GM18505 (cell line): Measurements from ENCODE around the gene WNT1.

ENCODE experiments used
- ATAC-seq: cut with Tn5 transposase; IDR thresholded peaks from one replicate; pipeline ENCODE4 v1.9.1; 2021; ENCODE audit not compliant: unreplicated experiment
- POLR2A ChIP-seq: IDR thresholded peaks from 4 replicates; pipeline ENCODE4 v1.6.1; 2011; ENCODE audit warnings: borderline replicate concordance; ENCODE audit not compliant: insufficient read depth, insufficient read length; ENCODE audit errors: extremely low read depth

Gene WNT1

DNA sequence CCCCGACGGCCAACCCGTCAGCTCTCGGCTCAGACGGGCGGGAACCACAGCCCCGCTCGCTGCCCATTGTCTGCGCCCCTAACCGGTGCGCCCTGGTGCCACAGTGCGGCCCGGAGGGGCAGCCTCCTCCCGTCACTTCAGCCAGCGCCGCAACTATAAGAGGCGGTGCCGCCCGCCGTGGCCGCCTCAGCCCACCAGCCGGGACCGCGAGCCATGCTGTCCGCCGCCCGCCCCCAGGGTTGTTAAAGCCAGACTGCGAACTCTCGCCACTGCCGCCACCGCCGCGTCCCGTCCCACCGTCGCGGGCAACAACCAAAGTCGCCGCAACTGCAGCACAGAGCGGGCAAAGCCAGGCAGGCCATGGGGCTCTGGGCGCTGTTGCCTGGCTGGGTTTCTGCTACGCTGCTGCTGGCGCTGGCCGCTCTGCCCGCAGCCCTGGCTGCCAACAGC is at the start of gene WNT1:
TSS of gene WNT1 (plus strand) at position 32 of the 450 bp plus-strand sequence. CDS start at position 361, 329 bp downstream.
- TF ChIP-seq POLR2A, result no peak
- no peak for ATAC-seq

DNA sequence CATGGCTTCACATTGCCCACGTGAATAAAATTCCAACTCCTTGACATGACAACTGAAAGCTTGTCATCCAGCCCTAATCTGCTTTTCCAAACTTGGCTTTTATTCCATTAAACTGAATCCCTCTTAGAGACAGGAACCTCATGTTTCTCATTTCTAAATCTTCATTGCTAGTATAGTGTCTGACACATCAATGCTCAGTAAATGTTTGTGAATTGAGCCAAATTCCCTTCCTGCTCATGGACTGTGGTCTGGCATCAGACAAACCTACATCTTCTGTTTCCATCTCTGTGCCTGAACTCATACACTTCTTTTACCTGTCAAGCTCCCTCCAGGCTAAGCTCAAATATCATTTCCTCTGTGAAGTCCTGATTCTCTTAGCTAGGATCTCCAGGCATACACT is 48.6 kb upstream of the WNT1 start:
- no peak for ATAC-seq
- no peak for TF ChIP-seq POLR2A

DNA sequence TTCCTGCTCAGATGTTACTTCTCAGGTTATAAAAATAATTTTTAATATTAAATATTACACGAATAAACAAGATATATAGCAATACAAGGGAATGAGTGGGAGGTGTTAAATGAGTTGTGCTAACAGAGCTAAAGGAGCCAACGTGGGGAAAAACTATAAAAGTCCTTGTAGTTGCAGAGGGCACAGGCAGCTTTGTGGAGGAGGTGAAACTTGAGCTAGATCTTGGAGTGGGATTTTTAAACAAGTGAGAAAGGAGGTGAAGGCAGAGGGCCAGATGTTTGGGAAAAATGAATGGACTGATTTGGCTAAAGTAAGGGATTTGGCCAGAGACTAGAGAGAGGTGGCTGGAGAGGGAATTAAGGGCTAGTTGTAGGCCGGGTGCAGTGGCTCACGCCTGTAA is 47.6 kb upstream of the WNT1 start:
- ATAC-seq, result no peak
- no peak for TF ChIP-seq POLR2A

DNA sequence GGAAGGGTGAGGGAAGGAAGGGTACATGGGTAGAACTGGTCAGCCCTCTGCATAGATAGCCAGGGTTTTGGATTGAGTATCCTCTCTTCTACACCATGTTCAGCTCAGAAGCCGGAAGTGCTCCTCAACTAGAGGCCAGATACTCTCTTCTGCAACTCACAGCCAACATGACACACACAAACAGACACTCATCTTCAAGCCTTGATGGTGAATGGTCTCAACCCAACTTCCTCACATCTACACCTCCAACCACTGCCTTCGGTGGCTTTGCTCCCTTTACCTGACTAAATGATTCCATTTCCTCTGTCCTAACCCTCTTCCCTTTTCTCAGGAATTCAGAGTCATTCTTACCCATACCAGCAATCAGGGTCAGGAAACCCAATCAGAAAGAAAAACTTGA is 45.2 kb upstream of the WNT1 start:
- TF ChIP-seq POLR2A, result no peak
- ATAC-seq, result no peak

DNA sequence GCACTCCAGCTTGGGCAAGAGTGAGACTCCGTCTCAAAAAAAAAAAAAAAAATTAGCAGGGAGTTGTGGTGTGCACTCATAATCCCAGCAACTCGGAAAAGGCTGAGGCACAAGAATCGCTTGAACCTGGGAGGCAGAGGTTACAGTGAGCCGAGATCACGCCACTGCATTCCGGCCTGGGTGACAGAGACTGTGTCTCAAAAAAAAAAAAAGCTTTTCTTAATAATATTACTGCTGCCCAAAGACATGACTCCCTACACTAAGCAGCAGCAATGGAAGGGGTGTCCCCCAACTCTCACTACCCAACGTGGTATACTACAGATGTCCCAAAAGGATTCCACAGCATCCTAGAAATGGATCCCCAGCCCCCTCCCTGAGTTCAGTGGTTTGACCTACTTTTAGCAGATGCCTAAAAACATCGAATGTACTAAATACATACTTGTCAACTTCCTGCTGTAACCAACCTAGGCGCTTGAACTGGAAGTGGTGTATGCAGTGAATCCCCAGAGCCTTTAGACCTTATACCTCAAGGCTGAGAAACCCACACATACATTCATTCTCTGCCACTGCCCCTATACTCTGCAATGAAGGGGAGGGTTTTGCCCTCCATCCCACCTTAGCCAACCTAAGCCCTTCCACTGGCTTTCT is 44.3 kb upstream of the WNT1 start:
- no peak for ATAC-seq
- TF ChIP-seq POLR2A, result no peak

DNA sequence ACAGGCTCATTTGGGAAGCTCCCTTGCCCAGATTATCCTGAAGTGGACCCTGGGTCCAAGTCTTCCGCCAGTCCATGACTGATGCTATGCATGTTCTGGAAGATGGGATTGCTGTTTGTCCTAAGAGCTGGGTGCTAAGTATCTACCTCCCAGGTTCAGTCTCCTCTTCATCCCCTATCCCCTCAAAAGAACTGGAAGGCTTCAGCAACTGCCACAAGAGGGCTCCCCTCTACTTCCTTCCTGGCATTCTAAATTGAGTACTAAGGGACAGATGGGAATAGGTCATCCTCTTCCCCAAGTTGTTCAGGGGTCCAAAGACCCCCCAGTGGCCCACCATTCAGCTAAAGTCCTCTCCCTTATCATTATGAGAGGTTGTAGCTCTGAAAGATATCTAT is 43.8 kb upstream of the WNT1 start:
- no peak for ATAC-seq
- TF ChIP-seq POLR2A, result no peak

DNA sequence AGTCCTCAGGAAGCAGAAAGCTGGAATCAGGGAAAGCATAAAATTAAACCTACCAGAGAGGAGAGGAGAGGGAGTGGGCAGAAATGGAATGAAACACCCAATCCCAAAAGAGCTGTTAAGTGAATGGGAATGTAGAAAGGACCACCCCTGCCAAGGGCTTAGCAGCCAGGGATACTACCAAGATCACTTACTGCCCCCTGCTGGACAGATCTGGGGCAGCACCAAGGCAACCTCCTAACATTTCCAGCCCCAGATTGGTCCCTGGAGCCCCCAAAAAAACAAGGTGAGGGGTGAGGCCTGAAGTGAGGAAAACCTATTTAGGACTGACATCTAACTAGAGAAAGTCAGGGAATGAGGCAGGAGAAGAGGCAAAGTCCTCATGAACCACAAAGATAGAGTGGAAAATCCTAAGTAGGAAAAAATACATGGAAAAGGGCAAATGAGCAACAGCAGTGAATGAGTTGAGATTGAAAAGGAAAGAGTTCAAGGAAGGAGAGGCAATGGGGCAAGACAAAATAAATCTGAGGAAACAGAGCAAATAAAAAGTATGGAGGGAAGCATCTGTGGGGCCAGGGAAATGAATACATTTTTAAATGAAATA is 41.6 kb upstream of the WNT1 start:
- ATAC-seq, result no peak
- TF ChIP-seq POLR2A, result no peak

DNA sequence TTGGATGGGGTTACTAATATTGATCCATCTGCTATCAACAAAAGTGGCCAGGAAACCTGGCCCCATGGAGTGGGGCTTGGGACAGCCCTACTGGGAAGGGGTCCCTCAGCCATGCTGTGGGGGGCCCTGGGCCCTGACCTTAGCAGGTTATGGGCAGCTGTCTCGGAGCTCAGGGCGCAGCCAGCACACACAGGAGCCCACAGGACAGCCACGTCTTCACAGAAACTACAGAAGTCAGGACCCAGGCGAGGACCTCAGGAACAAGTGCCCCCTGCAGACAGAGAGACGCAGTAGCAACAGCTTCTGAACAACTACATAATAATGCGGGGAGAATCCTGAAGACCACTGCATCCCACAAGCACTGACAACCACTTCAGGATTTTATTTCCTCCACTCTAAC is 41.0 kb upstream of the WNT1 start:
- no peak for TF ChIP-seq POLR2A
- no peak for ATAC-seq

DNA sequence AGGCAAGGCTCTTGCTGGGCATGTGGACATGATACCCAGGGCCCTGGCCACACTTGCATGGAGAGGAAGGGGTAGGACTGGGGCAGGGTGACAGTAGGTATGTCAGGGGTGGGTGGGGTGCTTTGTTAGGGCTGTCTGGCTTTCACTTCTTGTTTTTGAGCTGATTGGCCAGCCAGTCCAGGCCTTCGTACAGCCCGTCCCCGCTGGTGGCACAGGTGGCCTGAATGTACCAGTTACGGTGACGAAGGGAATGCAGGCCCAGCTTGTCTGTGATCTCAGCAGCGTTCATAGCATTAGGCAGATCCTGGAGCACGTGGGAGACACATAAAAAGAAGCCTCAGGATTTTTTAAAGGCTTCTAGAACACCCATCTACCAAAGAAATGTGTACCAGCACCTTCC is 39.3 kb upstream of the WNT1 start:
- ATAC-seq, result no peak
- TF ChIP-seq POLR2A, result no peak

DNA sequence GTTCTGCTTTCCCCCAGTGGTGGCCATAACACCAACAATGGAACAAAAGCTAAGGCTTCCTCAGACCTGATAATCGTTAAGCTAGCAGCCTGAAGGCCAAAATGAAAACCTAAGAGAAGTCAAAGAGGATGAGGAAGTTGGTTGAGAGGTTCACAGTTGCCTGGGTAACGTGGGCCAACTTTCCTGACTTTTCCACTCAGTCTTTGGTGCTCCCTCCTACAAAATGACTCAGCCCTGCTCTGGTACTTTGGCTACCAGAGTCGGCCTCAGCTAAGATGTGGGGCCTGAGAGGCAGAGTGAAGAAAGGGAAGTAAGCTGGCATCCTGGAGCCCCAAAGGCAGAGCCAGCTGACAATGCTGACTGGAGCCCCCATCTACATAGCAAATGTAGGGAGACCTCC is 37.9 kb upstream of the WNT1 start:
- TF ChIP-seq POLR2A, result no peak

DNA sequence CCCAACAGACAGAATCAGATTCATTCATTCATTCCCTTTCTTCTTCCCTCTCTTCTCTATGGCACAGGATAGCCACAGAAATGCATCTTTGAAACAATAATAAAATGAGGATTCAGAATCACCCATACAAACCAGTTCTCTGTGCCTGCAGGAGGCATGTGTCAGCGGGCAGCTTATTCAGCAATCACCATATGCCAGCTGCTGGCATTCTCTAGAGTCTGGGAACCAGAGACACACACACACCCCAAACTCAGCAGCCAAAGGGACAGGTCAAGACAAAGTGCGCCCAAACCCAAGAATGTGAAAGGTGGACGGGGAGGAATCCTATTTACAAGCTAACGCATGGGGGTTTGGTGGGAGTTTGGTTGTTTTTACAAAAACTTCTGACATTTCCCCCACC is 34.9 kb upstream of the WNT1 start:
- no peak for ATAC-seq
- TF ChIP-seq POLR2A, result no peak

More for the DNA sequence above, 37.9 kb upstream of the WNT1 start:
- ATAC-seq, result no peak

DNA sequence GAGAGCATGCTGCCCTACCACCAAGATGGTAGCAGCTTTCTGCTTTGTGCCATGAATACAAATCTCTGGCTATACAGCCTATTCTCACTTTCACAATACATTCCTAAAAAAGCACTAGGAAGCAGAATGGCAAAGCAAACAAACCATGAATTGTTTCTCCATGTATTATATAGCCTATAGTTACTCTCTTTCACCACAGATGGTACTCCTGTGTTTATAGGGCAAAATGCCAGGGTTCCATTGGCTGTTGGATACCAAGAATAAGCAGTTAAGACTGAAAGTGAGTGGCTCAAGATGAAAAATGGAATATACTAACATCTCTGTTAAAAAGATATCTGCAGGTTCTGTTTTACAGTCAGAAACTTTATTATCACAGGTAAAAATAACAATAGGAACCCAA is 31.9 kb upstream of the WNT1 start:
- no peak for ATAC-seq
- no peak for TF ChIP-seq POLR2A

DNA sequence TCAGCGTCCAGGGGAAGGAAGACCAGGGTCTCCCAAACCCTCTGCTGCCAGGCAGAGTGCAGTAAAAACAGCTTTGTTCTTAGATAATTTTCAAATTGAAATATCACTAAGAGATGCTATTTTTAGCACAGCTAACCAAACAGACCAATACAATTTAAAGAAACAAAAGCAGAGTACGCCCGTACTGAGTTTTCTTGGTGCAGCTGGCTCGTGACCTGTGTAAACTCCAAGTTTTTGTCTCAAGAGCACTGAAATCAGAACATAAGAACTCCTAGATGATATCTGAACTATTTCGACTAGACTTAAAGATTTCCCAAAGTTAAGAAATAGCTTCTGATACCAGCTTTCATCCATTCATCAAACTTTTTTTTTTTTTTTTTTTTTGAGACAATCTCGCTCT is 31.2 kb upstream of the WNT1 start:
- no peak for TF ChIP-seq POLR2A
- no peak for ATAC-seq

DNA sequence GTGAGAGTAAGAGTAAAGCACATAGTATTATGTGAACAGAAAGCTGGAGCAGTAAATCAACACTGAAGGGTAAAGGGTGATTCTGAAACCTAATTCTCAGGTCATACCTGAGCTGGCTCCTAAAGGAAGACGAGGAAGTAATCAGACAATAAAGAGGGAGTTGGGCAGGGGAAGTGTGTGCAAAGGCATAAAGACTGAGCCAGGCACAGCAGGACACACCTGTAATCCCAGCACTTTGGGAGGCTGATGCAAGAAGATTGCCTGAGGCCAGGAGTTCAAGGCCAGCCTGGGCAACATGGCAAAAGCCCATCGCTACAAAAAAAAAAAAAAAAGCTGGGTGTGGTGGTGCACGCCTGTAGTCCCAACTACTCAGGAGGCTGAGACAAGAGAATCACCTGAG is 30.4 kb upstream of the WNT1 start:
- TF ChIP-seq POLR2A, result no peak
- no peak for ATAC-seq
